ENCODE results near the gene OOSP2. TPM values are rescaled to one million over a fixed set of nuclear protein-coding genes. Genes with fewer than 3 reads are reported as not detected.

Gene OOSP2, protein sequence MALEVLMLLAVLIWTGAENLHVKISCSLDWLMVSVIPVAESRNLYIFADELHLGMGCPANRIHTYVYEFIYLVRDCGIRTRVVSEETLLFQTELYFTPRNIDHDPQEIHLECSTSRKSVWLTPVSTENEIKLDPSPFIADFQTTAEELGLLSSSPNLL
- total RNA-seq = not detected
- polyA plus RNA-seq = not detected

DNA sequence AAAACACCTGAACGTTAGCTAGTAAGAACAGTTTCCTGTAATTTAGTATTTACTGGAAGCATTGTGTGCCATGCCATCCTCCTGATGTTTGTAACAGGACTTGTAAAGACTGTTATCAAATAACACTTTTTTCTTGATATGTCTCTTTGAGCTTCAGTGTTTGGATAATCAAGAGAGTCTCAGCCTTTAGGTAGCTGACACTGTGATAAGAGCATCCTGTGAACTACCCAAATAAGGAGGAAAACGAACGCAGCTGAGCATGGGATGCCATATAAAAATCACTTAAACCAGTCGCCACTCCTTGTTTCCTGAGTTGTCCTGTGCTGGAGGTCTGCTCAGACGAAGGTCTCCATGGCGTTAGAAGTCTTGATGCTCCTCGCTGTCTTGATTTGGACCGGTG is at the start of gene OOSP2:
TSS of gene OOSP2 (plus strand) at position 301 of the 400 bp plus-strand sequence. CDS start at position 352, 51 bp downstream.
- Mint-ChIP-seq H3K27me3 (no peaks in the 10 kb centered on the region), H3K36me3 (no peaks in the 10 kb centered on the region), H3K27ac (no peak within 1 kb of the TSS), H3K4me3 (no peak within 1 kb of the TSS), H3K9me3 (peaks cover 0 to 2% (median 0%) of the 10 kb centered on the region in 7 donors), H3K4me1 (no peaks in the 10 kb centered on the region)
- peaks cover 4% of the 10 kb centered on the region for H3K27me3 ChIP-seq (ENCODE audit: control insufficient read depth, insufficient read depth, low read length)
- no peaks in the 10 kb centered on the region for H3K4me1 ChIP-seq (ENCODE audit: control insufficient read depth, insufficient read depth, low read length, poor library complexity, severe bottlenecking)
- no peaks in the 10 kb centered on the region for H3K9me3 ChIP-seq (ENCODE audit: control insufficient read depth in 2 of 2, low read length in 2 of 2)
- ATAC-seq (ENCODE audit: low read depth in 2 of 2) (no peak), DNase-seq (no peak)
- H3K36me3 ChIP-seq (ENCODE audit: control insufficient read depth, insufficient read depth, low read length) = no peaks in the 10 kb centered on the region
- no peak within 1 kb of the TSS for H3K4me3 ChIP-seq (ENCODE audit: low read depth, low read length)
- no peak within 1 kb of the TSS for H3K27ac ChIP-seq (ENCODE audit: insufficient read depth, low read length, poor library complexity, severe bottlenecking)

DNA sequence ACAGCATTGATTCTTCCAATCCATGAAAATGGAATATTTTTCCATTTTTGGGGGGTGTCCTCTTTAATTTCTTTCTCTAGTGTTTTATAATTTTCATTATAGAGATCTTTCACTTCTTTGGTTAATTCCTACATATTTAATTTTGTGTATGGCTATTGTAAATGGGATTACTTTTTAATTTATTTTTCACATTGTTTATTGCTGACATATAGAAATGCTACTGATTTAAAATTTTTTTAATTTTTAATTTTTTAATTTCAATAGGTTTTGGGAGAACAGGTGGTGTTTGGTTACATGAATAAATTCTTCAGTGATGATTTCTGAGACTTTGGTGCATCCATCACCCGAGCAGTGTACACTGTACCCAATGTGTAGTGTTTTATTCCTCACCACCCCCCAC is 49.8 kb upstream of the OOSP2 start:
- no peaks in the 10 kb centered on the region for H3K9me3 ChIP-seq (ENCODE audit: control insufficient read depth in 2 of 2, low read length in 2 of 2)
- no peak overlapping the region for H3K4me3 Mint-ChIP-seq
- no peaks in the 10 kb centered on the region for H3K27me3 ChIP-seq (ENCODE audit: control insufficient read depth, insufficient read depth, low read length)
- H3K4me1 Mint-ChIP-seq = no peaks in the 10 kb centered on the region
- no peak overlapping the region for H3K4me3 ChIP-seq (ENCODE audit: low read depth, low read length)
- no peaks in the 10 kb centered on the region for H3K4me1 ChIP-seq (ENCODE audit: control insufficient read depth, insufficient read depth, low read length, poor library complexity, severe bottlenecking)
- H3K27ac Mint-ChIP-seq = no peak overlapping the region
- DNase-seq = no peak
- no peaks in the 10 kb centered on the region for H3K36me3 Mint-ChIP-seq
- peaks cover 0 to 16% (median 7%) of the 10 kb centered on the region in 7 donors for H3K9me3 Mint-ChIP-seq
- H3K27me3 Mint-ChIP-seq = no peaks in the 10 kb centered on the region
- H3K27ac ChIP-seq (ENCODE audit: insufficient read depth, low read length, poor library complexity, severe bottlenecking) = no peak overlapping the region
- no peak for ATAC-seq (ENCODE audit: low read depth in 2 of 2)
- no peaks in the 10 kb centered on the region for H3K36me3 ChIP-seq (ENCODE audit: control insufficient read depth, insufficient read depth, low read length)

DNA sequence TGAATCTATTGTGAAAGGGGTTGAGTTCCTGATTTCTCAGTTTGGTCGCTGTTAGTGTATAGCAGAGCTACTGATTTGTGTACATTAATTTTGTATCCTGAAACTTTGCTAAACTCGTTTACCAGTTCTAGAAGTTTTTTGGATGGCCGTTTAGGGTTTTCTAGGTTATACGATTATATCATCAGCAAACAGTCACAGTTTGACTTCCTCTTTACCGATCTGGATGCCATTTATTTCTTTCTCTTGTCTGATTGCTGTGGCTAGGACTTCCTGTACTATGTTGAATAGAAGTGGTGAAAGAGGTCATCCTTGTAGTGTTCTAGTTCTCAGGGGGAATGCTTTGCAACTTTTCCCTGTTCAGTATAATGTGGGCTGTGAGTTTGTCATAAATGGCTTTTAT is 47.8 kb upstream of the OOSP2 start:
- Histone ChIP-seq H3K27ac (ENCODE audit: insufficient read depth, low read length, poor library complexity, severe bottlenecking) (no peak overlapping the region), H3K36me3 (ENCODE audit: control insufficient read depth, insufficient read depth, low read length) (no peaks in the 10 kb centered on the region), H3K9me3 (ENCODE audit: control insufficient read depth in 2 of 2, low read length in 2 of 2) (no peaks in the 10 kb centered on the region), H3K27me3 (ENCODE audit: control insufficient read depth, insufficient read depth, low read length) (no peaks in the 10 kb centered on the region), H3K4me1 (ENCODE audit: control insufficient read depth, insufficient read depth, low read length, poor library complexity, severe bottlenecking) (no peaks in the 10 kb centered on the region), H3K4me3 (ENCODE audit: low read depth, low read length) (no peak overlapping the region)
- DNase-seq = no peak
- no peaks in the 10 kb centered on the region for H3K36me3 Mint-ChIP-seq
- H3K9me3 Mint-ChIP-seq = peaks cover 0 to 16% (median 7%) of the 10 kb centered on the region in 7 donors
- no peaks in the 10 kb centered on the region for H3K27me3 Mint-ChIP-seq
- H3K4me1 Mint-ChIP-seq = no peaks in the 10 kb centered on the region
- no peak overlapping the region for H3K4me3 Mint-ChIP-seq
- no peak overlapping the region for H3K27ac Mint-ChIP-seq
- ATAC-seq (ENCODE audit: low read depth in 2 of 2) = no peak

DNA sequence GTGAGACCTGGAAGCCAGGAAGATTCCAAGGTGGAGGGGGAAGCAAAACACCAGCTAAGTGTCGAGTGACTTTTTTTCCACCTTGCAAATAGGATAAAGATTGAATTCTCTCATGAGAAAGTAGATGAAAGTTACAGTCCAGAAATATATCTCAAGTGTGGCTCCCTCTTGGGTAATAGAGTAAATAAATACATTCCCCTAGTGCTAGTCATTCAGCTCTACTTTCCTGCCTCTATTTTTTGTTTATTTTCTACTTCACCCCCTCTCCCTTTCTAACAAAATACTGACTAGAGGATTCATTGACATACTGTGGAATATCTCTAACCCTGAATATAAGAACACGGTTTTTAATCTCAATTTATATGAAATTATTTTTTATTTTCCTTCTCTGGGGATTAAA is 42.4 kb upstream of the OOSP2 start:
- no peak overlapping the region for H3K27ac Mint-ChIP-seq
- no peak overlapping the region for H3K4me3 Mint-ChIP-seq

DNA sequence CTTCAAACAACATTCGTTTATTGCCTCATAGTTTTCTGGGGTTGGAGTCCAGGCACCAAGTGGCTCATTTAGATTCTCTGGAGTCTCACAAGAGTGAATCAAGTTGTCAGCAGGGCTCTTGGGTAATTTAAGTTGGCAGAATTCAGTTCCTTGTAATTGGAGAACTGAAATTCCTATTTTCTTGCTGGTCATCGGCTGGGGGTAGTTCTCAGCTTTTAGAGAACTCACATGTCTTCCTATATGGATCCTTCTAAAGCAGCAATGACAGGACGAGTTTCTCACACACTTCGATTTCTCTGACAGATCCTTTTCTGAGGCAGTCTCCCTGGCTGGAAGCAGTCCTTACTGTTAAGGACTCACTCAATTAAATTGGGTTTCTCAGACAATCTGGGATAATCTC is 40.5 kb upstream of the OOSP2 start:
- no peaks in the 10 kb centered on the region for H3K9me3 ChIP-seq (ENCODE audit: control insufficient read depth in 2 of 2, low read length in 2 of 2)

More for the DNA sequence above, 42.4 kb upstream of the OOSP2 start:
- no peaks in the 10 kb centered on the region for H3K4me1 ChIP-seq (ENCODE audit: control insufficient read depth, insufficient read depth, low read length, poor library complexity, severe bottlenecking)
- no peak overlapping the region for H3K27ac ChIP-seq (ENCODE audit: insufficient read depth, low read length, poor library complexity, severe bottlenecking)
- no peak overlapping the region for H3K4me3 ChIP-seq (ENCODE audit: low read depth, low read length)
- DNase-seq (no peak), ATAC-seq (ENCODE audit: low read depth in 2 of 2) (no peak)
- Mint-ChIP-seq H3K36me3 (no peaks in the 10 kb centered on the region), H3K9me3 (peaks cover 0 to 3% (median 0%) of the 10 kb centered on the region in 7 donors), H3K4me1 (no peaks in the 10 kb centered on the region), H3K27me3 (no peaks in the 10 kb centered on the region)
- no peaks in the 10 kb centered on the region for H3K36me3 ChIP-seq (ENCODE audit: control insufficient read depth, insufficient read depth, low read length)
- H3K27me3 ChIP-seq (ENCODE audit: control insufficient read depth, insufficient read depth, low read length) = no peaks in the 10 kb centered on the region
- no peaks in the 10 kb centered on the region for H3K9me3 ChIP-seq (ENCODE audit: control insufficient read depth in 2 of 2, low read length in 2 of 2)

DNA sequence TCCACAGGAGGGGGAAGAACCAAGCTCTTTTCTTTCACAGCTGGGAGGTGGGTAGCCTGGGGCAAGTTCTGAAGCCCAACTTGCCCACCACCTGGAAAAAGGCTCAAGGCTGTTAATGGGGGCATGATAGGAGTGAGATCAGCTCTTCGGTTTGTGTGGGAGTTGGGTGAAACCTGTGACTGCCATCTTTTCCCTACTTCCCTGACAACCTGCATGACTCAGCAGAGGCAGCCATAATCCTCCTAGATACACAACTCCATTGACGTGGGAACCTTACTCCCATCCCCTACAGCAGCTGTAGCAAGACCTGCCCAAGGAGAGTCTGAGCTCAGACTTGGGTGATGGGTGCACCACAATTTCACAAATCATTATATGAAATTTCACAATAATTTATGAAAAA is 36.5 kb upstream of the OOSP2 start:
- H3K27ac ChIP-seq (ENCODE audit: insufficient read depth, low read length, poor library complexity, severe bottlenecking) = no peak overlapping the region
- no peaks in the 10 kb centered on the region for H3K36me3 ChIP-seq (ENCODE audit: control insufficient read depth, insufficient read depth, low read length)
- no peaks in the 10 kb centered on the region for H3K4me1 Mint-ChIP-seq
- no peak for ATAC-seq (ENCODE audit: low read depth in 2 of 2)
- H3K9me3 Mint-ChIP-seq = peaks cover 0 to 2% (median 0%) of the 10 kb centered on the region in 7 donors
- no peaks in the 10 kb centered on the region for H3K36me3 Mint-ChIP-seq
- DNase-seq = no peak
- no peak overlapping the region for H3K4me3 ChIP-seq (ENCODE audit: low read depth, low read length)
- H3K27ac Mint-ChIP-seq = no peak overlapping the region
- H3K27me3 ChIP-seq (ENCODE audit: control insufficient read depth, insufficient read depth, low read length) = no peaks in the 10 kb centered on the region
- no peak overlapping the region for H3K4me3 Mint-ChIP-seq
- no peaks in the 10 kb centered on the region for H3K27me3 Mint-ChIP-seq
- H3K9me3 ChIP-seq (ENCODE audit: control insufficient read depth in 2 of 2, low read length in 2 of 2) = no peaks in the 10 kb centered on the region
- no peaks in the 10 kb centered on the region for H3K4me1 ChIP-seq (ENCODE audit: control insufficient read depth, insufficient read depth, low read length, poor library complexity, severe bottlenecking)

More for the DNA sequence above, 40.5 kb upstream of the OOSP2 start:
- DNase-seq (no peak), ATAC-seq (ENCODE audit: low read depth in 2 of 2) (no peak)
- H3K27ac ChIP-seq (ENCODE audit: insufficient read depth, low read length, poor library complexity, severe bottlenecking) = no peak overlapping the region
- no peak overlapping the region for H3K4me3 Mint-ChIP-seq
- no peaks in the 10 kb centered on the region for H3K27me3 ChIP-seq (ENCODE audit: control insufficient read depth, insufficient read depth, low read length)
- no peaks in the 10 kb centered on the region for H3K4me1 ChIP-seq (ENCODE audit: control insufficient read depth, insufficient read depth, low read length, poor library complexity, severe bottlenecking)
- H3K36me3 Mint-ChIP-seq = no peaks in the 10 kb centered on the region
- H3K27ac Mint-ChIP-seq = no peak overlapping the region
- H3K9me3 Mint-ChIP-seq = peaks cover 0 to under 1% (median 0%) of the 10 kb centered on the region in 7 donors
- no peaks in the 10 kb centered on the region for H3K36me3 ChIP-seq (ENCODE audit: control insufficient read depth, insufficient read depth, low read length)
- H3K4me3 ChIP-seq (ENCODE audit: low read depth, low read length) = no peak overlapping the region
- no peaks in the 10 kb centered on the region for H3K27me3 Mint-ChIP-seq
- H3K4me1 Mint-ChIP-seq = no peaks in the 10 kb centered on the region

DNA sequence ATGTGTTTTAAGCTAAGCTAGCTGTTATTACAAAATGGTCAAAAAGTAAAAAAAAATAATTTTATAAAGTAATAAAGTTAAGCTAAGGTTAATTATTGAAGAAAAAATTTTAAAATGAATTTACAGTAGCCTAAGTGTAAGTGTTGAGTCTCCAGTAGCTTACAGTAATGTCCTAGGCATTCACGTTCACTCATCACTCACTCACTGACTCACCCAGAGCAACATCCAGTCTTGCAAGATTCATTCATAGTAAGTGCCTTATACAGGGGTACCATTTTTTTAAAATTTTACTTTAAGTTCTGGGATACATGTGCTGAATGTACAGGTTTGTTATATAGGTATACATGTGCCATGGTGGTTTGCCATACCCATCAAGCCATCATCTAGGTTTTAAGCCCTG is 34.8 kb upstream of the OOSP2 start:
- Histone ChIP-seq H3K4me1 (ENCODE audit: control insufficient read depth, insufficient read depth, low read length, poor library complexity, severe bottlenecking) (no peaks in the 10 kb centered on the region), H3K4me3 (ENCODE audit: low read depth, low read length) (no peak overlapping the region), H3K9me3 (ENCODE audit: control insufficient read depth in 2 of 2, low read length in 2 of 2) (no peaks in the 10 kb centered on the region), H3K27ac (ENCODE audit: insufficient read depth, low read length, poor library complexity, severe bottlenecking) (no peak overlapping the region), H3K36me3 (ENCODE audit: control insufficient read depth, insufficient read depth, low read length) (no peaks in the 10 kb centered on the region), H3K27me3 (ENCODE audit: control insufficient read depth, insufficient read depth, low read length) (no peaks in the 10 kb centered on the region)
- Mint-ChIP-seq H3K9me3 (peaks cover 0 to 2% (median 1%) of the 10 kb centered on the region in 7 donors), H3K27me3 (no peaks in the 10 kb centered on the region), H3K27ac (no peak overlapping the region), H3K4me3 (no peak overlapping the region), H3K36me3 (no peaks in the 10 kb centered on the region), H3K4me1 (no peaks in the 10 kb centered on the region)
- ATAC-seq (ENCODE audit: low read depth in 2 of 2) (no peak), DNase-seq (no peak)

DNA sequence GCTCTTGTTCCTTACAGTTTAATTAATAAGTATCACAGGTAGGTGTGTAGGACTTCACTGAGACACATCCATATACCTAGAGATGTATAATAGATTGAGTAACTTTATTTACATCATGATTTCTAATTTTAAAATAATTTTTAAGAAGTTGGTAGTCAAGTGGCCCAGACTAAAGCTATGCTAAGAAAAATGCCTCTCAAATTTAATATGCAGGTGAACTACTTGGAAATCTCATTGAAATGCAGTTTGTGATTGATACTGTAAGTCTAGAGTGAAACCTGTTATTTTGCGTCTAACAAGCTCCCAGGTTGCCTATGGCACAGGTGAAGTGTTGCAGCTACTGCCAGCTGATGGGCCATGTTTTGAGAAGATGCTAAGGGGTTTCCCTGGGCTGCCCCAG is 23.3 kb upstream of the OOSP2 start, which contains the start of gene OOSP4B:
TSS of gene OOSP4B (plus strand) at position 301 of the 400 bp plus-strand sequence.
- no peaks in the 10 kb centered on the region for H3K9me3 ChIP-seq (ENCODE audit: control insufficient read depth in 2 of 2, low read length in 2 of 2)
- Mint-ChIP-seq H3K9me3 (peaks cover 0 to 2% (median 0%) of the 10 kb centered on the region in 7 donors), H3K27me3 (no peaks in the 10 kb centered on the region), H3K4me3 (no peak within 1 kb of the TSS), H3K4me1 (no peaks in the 10 kb centered on the region), H3K27ac (no peak within 1 kb of the TSS), H3K36me3 (no peaks in the 10 kb centered on the region)
- H3K27me3 ChIP-seq (ENCODE audit: control insufficient read depth, insufficient read depth, low read length) = no peaks in the 10 kb centered on the region
- H3K27ac ChIP-seq (ENCODE audit: insufficient read depth, low read length, poor library complexity, severe bottlenecking) = no peak within 1 kb of the TSS
- H3K4me3 ChIP-seq (ENCODE audit: low read depth, low read length) = no peak within 1 kb of the TSS
- no peaks in the 10 kb centered on the region for H3K4me1 ChIP-seq (ENCODE audit: control insufficient read depth, insufficient read depth, low read length, poor library complexity, severe bottlenecking)
- DNase-seq (no peak), ATAC-seq (ENCODE audit: low read depth in 2 of 2) (no peak)
- no peaks in the 10 kb centered on the region for H3K36me3 ChIP-seq (ENCODE audit: control insufficient read depth, insufficient read depth, low read length)

Measured in CD4-positive, CD25-positive, alpha-beta regulatory T cell (primary cell).